GM18951 (cell line): ENCODE measurements around the gene JCAD.

Experiments
- POLR2A ChIP-seq: IDR thresholded peaks from 4 replicates; pipeline ENCODE4 v1.6.1; 2011; ENCODE audit warnings: mild to moderate bottlenecking; ENCODE audit not compliant: insufficient read length, insufficient read depth; ENCODE audit errors: extremely low read depth
- in situ Hi-C: fragments of 300-500 bp; cut with MboI; formaldehyde crosslinking; loops from one replicate; pipeline ENCODE4 v1.12.0; 2022; ENCODE audit warnings: low sequenced_read_pairs, mixed read lengths, inconsistent platforms; ENCODE audit not compliant: unreplicated experiment

JCAD gene

DNA sequence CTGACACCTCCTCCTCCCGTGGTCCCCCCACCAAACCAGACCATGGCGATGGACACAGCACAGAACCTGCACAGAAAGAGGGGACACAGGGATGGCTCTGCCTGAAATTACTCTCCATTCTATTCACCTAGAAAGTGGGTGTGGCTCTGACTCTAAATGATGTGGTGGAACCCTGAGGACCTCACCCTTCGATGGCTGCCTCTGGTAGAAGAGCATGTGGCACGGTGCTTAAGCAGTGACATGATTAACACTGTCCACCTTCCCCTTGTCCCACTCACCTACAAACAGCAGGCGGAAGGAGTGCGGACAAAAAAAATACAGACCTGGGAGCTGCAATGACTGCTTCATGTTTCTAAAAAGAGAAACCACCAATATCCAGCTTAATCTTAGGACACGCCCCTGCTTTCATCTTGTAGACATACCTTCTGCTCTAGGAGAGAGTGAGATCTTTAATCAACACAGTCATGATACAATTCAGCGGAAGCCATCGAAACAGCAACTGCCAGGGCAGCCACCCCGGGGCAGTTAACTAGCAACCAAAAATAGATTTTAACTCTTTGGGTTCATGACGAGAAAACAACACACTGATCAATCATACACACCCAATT lies 11.4 kb downstream of the JCAD start:
- TF ChIP-seq POLR2A: no peak

GRCh38 chr10:30047430-30047829 lies 12.0 kb downstream of the JCAD start:
- in situ Hi-C loops: no loop called here
- no peak for TF ChIP-seq POLR2A

More for the DNA sequence above, 11.4 kb downstream of the JCAD start:
- in situ Hi-C loops: no loop called here

DNA sequence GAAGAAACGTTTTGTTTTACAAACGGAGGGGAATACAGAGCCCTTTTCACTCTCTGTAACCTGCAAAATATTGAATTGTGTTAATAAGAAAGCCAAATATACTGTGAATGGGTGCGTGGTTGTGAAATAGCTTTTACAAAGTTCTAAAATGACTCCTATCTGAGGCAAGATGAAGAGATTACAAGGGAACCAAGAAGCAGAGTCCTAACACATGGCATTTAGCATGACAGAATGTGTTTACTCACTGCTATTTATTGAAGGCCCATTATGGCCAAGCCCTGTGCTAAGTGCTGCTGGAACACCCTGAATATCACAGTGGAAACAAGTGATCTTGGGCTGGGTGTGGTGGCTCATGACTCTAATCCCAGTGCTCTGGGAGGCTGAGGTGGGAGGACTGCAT lies 12.9 kb downstream of the JCAD start:
- no peak for TF ChIP-seq POLR2A
- in situ Hi-C loops: no loop called here

- in situ Hi-C loops: no loop called here
- no peak for TF ChIP-seq POLR2A
These were observed 13.4 kb downstream of the JCAD start for GRCh38 chr10:30045961-30046360.

- no peak for TF ChIP-seq POLR2A
- in situ Hi-C loops: no loop called here
These were observed 15.7 kb downstream of the JCAD start for GRCh38 chr10:30043476-30044270.

DNA sequence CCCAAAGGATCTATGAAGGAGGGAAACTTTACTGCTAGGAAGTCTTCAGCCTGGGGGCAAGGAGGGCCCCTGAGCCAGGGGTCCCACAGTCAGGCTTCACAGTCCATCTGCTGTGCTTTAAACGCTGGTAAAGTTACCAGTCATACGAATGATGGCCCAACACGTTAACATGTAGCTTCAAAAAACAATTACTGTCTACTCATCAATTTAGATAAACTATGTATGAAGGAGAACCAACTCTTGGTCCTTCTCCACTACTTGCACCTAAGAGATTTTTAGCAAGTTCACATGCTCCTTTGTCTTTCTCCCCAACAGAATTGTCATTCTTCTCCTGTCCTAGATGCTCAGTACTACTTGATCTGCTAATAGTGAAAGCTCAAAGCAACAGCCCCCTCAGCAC lies 16.6 kb downstream of the JCAD start:
- no peak for TF ChIP-seq POLR2A
- in situ Hi-C loops: no loop called here

DNA sequence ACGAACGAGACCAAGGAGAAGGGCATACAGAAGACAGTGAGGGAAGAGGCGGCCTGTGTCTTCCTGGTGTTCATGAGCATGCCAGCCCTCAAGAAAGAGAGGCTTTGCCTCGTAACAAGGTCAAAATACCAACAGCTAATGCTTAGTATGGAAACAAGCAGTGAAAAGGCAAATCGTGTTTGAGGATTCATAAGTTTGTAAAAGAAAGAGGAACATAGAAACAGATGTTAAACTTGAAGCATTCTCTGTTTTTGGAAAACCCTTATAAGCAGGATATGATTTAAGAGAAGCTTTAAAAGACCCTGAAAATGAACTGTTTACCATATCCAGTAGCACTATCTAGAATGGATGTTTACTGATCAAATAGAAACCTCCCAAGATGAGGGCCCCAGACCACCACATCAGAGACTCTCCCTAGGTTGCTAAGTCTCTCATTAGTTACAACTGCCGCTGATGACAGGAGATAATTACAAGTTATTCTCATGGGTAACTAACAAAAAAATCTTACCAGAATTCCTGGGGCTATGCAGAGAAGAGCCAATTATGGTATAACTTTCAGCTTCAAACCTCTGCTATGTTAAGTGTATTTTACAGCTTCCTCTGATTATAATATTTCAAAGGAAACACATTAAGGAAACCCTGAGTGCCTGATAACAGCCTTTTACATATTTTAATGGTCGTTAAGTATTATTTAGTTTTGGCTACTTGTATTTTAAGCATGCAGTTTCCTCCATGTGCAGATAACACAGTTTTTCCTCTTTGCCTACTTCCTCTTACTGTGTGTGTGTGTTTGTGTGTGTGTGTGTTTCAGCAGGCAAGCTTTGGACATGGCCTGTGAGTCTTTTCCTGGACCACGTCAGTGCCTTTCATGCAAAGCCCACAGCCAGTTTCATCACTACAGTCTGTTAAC lies 17.9 kb downstream of the JCAD start:
- in situ Hi-C loops: no loop called here
- no peak for TF ChIP-seq POLR2A

GRCh38 chr10:30040597-30040996 lies 18.8 kb downstream of the JCAD start:
- TF ChIP-seq POLR2A: no peak
- in situ Hi-C loops: no loop called here

- no peak for TF ChIP-seq POLR2A
- in situ Hi-C loops: no loop called here
These were observed 19.4 kb downstream of the JCAD start for GRCh38 chr10:30039988-30040387.

- no peak for TF ChIP-seq POLR2A
- in situ Hi-C loops: no loop called here
These were observed 19.8 kb downstream of the JCAD start for GRCh38 chr10:30039567-30039966.

DNA sequence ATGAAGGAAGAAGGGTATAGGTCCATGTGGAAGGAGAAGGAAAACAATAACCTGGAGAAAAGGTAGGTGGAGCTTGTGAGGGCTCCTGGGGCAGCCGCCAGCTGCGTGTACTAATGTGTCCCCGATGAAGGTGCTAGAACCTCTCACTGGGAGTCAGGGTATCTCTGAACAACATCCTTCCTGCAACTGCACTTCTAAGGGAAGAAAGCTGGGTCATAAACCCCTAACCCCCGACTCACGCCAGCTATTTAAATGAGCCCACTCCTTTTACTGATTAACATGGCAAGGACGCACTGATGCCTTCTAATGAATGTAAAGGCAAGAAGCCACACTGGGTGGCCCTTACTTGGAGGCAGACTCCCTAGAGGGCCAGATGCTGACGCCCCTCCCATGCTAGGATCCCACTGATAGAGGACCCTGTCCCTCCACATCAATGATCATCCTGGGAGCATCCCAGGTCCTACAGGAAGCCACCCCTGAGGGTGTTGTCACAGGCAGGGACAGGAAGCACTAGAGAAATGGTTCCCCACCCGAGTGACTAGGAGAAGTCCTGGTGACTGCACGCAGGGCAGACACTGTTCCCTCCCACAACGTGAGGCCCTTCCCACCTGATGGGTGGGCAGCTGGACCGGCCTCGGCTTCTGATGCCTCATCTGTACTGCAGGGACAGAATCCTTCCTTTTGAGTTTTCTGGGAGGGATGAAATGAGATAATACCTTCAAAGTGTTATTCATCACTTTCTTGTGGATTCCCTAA lies 20.4 kb downstream of the JCAD start:
- TF ChIP-seq POLR2A: no peak
- in situ Hi-C loops: no loop called here

GRCh38 chr10:30037620-30038336 lies 21.6 kb downstream of the JCAD start:
- in situ Hi-C loops: no loop called here

DNA sequence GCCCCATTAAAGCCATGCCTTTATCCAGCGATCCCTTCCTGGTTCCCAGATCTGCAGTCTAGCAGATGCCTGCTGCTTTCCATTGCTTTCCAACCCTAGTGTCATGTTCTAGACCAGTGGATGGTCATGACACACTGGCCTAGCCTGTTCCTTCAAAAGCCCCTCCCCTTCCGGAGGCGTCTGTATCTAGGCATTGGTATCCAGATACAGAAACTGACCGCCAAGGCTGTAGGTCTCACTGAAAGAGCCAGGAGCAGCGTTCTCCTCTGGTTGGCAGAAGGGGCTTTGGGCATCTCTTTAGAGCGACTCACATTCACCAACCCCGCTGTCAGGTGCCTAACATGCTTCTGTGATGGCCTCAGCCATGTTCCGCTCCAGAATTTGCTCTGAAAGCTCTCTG lies 22.6 kb downstream of the JCAD start:
- in situ Hi-C loops: no loop called here
- TF ChIP-seq POLR2A: no peak

More at GRCh38 chr10:30037620-30038336, 21.6 kb downstream of the JCAD start:
- TF ChIP-seq POLR2A: no peak
